NCI-H510A treated with DMSO at 0.1 percent for 48 hours (cell line): ENCODE data around the gene FOSL2.

Experiments used
- DNase-seq: peaks from one replicate; lab custom pipeline; 2025; lab: John Stamatoyannopoulos, UW

Gene FOSL2

GRCh38 chr2:28392297-28393113 is at the start of gene FOSL2:
FOSL2 (plus strand) TSS chr2:28392858; CDS start chr2:28393721, 863 bp downstream.
- DNase-seq: peak; percentile 96

DNA sequence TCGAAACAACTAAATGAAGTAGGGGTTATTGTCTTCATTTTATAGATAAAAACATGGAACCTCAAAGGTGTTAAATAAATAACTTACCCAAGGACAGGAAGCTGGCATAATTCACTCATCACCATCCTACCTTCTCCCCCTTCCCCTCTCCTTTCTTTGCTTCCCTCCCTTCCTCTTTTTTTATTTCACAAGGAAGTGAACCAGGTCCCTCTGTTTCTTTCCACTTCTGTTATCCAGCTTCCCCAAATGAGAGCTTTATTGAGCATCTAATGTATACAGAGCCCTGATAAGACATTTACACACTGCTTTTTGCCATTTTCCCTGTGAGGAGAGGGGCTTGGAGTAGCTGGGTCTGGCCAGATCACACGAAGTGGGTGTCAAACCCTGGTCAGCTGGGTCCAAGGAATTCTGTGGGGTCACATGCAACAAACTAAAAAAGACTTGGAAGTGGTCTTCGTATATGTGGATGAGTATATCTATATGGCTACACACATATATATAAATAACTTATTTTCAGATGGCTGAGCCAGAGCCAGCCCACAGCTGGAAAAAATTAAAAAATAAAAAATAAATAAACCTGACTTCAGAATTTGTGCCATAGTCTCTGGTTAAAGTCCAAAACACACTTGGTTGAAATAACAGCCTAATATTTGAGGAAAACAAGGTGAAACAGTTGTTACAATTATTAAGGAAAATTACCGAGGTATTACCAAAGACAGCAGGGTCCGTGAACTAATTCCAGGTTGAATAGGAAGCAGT is 49.3 kb upstream of the FOSL2 start:
- no peak for DNase-seq

DNA sequence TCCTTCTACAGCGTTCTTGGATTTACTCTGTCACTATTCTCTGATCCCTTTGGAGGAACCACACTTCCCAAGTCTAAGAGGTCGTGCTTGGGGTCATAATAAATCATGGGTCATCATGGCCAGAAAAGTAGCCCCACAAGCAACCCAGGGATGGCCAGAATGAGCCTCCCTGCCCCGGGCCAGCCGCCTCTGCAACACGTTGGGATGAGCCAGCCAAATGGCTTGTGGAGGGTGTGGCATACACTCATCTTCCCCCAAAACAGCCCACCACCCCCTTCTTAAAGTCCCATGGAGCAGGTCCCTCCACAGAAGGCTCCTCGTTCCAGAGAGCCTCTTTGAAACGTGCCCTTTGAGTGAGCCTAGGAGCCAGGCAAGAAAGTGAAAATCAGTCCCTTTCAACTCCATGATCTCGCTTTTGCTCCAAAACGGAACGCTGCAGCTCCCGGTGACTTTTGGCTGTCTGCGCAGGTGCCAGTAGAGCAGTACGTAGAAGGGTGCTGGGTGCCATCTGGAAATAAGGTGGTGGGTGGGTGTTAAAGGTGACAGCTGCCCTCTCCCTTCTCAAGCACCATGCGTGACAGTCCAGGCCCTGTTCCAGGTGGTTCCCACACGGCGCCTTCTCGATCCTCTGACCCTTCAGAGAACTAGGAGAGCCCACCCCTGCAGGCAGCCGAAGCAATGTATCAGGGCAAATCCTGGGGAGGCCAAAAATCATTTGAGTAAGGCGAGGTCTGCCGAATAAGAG is 48.5 kb upstream of the FOSL2 start:
- DNase-seq: no peak

DNA sequence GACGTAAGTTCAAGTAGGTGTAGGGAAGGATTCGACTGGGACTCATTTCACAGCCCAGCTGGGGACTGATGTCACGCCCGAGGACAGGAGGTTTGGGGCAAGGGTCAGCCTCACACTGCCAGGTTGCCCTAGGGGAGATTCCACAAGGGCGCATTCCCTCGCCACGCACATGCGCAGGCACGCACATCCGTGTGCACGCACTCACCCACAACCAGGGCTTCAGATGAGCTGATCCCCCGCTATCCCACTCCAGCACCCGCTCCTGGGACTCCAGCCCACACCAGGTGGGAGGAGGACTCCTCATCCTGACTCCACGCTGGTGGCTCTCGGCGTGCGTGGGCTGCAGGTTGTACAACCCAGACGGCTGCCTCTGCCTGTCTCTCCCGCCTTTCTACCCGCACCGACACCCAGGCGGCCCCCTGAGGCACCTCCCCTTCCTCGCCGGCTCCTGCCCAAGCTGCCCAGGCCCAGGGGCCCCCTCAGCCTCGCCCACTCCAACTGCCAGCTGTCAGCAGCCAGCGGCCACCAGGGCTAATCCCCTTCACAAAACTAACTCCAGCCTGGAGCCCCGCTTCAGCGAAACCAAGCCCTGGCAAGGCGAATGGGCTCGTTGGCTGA is 47.8 kb upstream of the FOSL2 start:
- no peak for DNase-seq

DNA sequence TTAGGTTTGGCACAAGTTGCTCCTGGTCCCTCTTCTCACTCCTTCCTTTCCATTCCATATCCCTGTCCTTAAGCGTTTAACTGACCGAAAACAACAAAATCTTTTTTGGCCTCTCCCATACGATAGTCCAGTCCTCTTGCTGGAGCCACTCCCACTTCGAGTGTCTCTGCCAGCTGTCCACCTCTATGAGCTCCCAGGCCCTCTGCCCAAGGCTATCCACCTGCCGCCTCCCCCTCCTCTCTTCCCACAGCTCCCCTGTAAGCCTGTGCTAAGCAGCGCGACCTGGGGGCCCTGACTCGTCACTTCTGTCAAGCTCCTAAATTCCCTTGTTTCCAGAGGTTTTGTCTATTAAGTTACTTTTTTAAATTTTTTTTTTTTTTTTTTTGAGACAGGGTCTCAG is 47.0 kb upstream of the FOSL2 start:
- peak; percentile 17 for DNase-seq

GRCh38 chr2:28346587-28346986 is 46.1 kb upstream of the FOSL2 start:
- DNase-seq: peak; percentile 59

GRCh38 chr2:28347193-28347592 is 45.5 kb upstream of the FOSL2 start:
- DNase-seq: no peak

DNA sequence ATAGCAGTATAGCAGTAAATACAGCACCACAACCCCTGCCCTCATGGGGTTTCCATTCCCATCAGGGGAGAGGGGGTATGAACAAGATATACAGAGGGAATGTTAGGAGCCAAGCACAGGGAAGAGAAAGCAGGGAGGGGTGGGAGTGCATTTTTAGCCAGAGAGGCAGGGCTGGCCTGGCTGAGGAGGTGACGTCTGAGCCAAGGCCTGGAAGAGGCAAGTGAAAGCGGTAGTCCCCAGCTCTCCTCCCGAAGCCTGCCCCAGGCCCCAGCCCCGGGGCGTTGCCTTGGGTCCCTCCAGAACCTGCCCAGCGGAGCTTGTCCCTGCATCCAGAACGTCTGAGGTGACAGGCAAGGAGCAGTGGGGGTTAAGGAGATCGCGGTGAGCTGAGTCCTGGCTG is 45.1 kb upstream of the FOSL2 start:
- no peak for DNase-seq

- no peak for DNase-seq
Observed at GRCh38 chr2:28348149-28348567, 44.5 kb upstream of the FOSL2 start.

GRCh38 chr2:28348921-28349320 is 43.7 kb upstream of the FOSL2 start:
- DNase-seq: no peak

DNA sequence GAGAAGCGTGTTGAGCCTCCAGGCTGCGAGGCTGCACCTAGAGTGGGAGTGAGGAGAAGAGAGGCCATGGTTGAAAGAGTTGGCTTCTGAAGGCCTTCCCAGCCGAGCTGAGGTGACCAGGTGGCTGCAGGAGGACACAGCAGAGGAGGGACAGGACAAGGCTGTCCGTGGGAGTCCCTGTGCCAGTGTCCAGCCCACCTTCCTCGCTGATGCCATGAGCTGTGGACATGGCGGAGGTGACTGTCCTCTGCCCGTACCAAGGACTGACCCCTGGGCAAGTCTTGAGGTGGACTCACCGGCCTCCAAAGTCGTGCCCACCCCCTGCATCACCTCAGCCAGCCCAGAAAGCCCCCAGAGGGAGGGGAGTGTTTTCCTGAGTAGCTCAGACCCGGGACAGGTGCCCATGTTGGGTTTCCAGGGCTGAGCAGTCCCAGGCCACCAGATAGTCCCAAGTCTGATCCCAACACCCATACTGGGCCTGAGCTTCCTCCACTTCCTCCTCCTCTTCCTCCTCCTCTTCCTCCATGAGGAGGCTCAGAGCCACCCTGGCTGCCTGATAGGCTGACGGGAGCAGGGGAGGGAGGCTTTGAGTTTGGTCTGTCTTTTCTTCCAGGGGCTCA is 43.0 kb upstream of the FOSL2 start:
- no peak for DNase-seq

DNA sequence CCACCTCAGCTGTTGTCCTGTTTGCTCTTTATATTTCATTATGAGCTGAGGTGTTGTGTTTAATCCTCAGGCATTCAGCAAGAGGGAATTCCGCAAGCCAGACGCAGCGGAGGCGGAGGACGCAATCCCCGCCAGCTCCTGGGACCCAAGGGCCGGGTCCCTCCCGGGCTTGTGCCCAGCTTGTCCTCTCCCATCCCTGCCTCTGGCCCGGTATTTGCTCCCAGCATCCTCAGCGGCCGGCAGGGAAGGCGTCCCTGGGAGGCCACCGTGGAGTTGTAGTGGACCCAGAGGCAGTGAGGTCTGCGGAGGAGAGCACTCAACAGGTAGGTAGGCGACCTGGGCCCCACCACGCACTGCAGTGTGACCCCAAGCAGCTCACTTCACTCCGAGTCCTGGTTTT is 42.5 kb upstream of the FOSL2 start:
- no peak for DNase-seq

DNA sequence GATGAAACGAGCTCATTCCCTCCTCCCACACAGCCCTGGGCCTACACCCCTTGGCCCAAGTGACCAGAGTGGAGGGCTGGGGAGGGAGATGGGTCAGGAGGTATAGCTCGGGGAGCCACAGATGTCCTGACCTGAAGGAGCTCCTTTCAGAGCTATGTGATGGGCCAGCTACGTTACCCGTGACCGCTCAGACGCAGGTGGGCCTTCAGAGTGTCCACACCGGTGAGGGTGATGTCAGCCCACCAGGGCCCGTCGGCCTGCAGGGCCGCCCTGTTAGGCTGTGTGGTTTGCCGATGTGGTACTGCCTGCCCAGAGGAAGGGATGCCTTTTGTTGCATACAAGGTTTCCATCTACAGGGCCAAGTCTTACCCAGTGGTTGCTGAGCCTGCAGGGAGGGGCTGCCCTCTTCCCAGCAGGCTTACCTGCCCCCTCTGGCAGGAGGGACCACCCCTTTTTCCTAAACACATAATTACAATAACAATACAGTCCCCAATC is 41.8 kb upstream of the FOSL2 start:
- DNase-seq: no peak

DNA sequence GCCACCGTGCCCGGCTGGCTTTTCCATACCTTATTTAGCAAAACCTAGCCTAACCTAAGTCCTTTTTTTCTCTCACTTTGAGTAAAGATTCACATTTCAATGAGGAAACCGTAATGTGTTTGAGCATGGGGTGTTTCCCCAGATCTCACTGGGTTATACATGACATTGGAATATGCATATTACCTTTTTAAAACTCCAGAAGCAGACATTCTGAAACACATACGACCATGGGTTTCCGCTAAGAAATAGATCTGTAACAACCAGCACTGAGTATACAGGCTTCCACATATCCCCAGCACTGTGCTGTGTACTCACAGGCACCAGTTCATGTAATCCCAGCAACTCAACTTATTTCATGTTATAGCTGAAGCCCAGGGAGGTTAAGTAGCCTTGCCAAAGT is 41.0 kb upstream of the FOSL2 start:
- DNase-seq: no peak

DNA sequence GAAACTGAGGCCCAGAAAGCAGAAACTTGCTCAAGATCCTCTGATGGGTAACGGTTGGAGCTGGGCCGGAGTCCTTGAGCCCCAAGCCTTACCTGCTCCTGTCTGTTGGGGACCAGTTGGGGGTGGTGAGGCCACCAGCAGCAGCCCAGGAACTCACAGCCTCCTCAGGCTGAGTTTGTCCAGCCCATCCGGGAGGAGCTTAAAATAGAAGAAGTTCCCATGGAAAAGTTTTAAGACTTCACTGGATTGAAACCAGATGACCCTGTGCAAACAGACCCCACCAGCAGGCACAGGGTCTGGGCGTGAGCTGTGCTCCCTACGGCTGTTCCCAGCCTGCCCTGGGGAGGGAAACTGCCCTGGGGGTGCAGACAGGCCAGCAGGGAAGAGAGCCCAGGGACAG is 40.6 kb upstream of the FOSL2 start:
- DNase-seq: no peak

DNA sequence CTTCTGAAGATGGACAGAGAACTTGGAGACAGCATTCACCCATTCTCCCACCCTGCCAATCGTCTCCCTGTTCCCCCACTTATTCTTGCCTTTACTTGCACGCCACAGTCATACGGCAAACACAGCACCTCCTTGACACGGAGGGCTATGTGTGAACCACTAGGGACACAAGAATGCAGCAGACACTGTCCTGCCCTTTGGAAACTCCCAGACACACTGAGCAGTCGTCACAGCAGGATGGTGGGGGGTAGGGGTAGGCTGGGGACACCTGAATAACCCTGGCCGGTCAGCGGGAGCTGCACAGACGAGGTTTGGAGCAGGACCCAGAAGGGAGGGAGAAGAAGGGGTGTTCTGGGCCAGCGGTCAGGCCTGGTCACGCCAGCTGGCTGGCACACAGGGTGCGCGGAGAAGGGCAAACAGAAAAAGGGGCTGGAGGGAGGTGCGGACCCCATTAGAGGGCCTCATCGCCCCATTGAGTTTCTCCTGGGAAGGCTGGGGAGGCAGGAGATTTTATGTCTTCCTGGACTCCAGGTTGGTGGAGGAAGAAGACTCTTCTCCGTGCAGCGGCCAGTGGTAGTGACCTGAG is 40.0 kb upstream of the FOSL2 start:
- DNase-seq: no peak

DNA sequence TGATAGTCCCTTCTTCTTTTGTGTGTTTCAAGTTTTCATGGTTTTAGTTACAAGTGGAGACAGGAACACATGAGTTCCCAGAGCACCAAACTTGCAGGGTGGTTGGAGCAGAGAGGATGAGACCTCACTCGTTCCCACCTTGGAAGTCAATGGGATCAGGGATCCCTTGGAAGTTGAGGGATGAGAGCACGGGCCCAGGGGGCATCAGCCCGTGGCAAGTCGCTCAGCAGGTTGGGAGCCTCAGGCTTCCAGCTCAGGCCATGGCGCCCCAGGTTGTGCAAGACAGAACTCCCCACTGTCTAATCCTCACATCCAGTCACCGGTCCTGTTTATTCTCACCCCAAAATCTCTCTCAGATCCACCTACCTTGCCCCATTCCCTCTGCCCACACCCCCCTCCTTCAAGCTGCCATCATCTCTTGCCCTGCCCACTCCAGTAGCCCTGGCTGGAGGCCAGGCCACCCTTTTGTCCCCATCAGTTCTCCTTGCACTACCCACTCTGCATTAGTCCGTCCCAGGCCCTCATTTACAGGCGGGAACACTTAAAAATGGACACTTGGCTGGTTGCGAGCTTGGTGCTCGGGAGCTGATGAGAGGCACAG is 37.6 kb upstream of the FOSL2 start:
- no peak for DNase-seq

GRCh38 chr2:28355521-28356094 is 37.0 kb upstream of the FOSL2 start:
- DNase-seq: no peak

- no peak for DNase-seq
Observed at GRCh38 chr2:28356095-28356911, 36.4 kb upstream of the FOSL2 start.

DNA sequence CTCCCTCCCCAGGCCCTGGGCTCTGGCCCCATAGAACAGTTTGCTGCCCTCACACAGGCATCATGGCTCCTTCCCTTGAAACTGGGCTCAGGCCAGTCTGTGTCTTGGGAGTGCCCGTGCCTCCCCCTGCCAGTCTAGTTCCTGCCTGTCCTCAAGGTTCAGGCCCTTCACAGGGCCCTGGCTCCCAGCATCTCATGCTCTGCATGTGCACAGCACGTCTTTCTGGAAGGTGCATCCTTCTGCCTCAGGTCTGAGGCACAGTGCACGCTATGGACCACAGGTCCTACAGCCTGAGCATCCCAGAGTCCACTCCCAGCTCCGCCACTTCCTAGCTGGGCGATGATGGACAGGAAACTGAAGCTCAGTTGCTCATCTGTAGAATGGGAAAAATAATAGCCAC is 35.6 kb upstream of the FOSL2 start:
- DNase-seq: no peak
